Measurements from ENCODE around the gene CHMP5. TPM values are rescaled to one million over a fixed set of nuclear protein-coding genes. Genes with fewer than 3 reads are reported as not detected.

CHMP5 gene
- polyA plus RNA-seq, 3 donors: 33.5 to 72.5 (median 65.0) TPM

- H3K4me3 ChIP-seq (replicated peaks in 1 of 3; ENCODE audit: low read depth in 2 of 3, low read length in 3 of 3): no peak overlapping the region
- no peak overlapping the region for H2AFZ ChIP-seq (ENCODE audit: insufficient read depth, low read depth, low read length, poor library complexity, severe bottlenecking)
- TF ChIP-seq CTCF (IDR thresholded peaks at IDR 0.05): no peak
- Mint-ChIP-seq H3K4me3 (no peak overlapping the region), H3K9me3 (no peaks in the 10 kb centered on the region), H3K27ac (peak overlapping the region in 1 of 7 donors; percentile 45), H3K36me3 (peaks cover 80 to 91% of the 10 kb centered on the region in 2 donors), H3K27me3 (ENCODE audit: low read depth in 3 of 3) (no peaks in the 10 kb centered on the region), H3K4me1 (peaks cover 7% of the 10 kb centered on the region)
- no peak overlapping the region for H3K9ac ChIP-seq (ENCODE audit: insufficient read depth, low read length, poor library complexity, severe bottlenecking)
- WGBS (ENCODE audit: insufficient coverage): no CpG with 5 or more reads among the region's 1 CpG
- no peak overlapping the region for H3K4me2 ChIP-seq (replicated peaks; ENCODE audit: extremely low read depth, low read length, poor library complexity, severe bottlenecking)
- no peak for DNase-seq
- peaks cover 17% of the 10 kb centered on the region for H3K79me2 ChIP-seq (ENCODE audit: insufficient read depth, low read length)
- peaks cover 85 to 99% of the 10 kb centered on the region in 2 donors for H3K36me3 ChIP-seq (replicated peaks in 1 of 2; ENCODE audit: control insufficient read depth in 1 of 2, insufficient read depth in 2 of 2, low read length in 2 of 2)
- no peaks in the 10 kb centered on the region for H3K27me3 ChIP-seq (ENCODE audit: control insufficient read depth in 2 of 2, insufficient read depth in 2 of 2, low read length in 2 of 2)
- no peak overlapping the region for H3K27ac ChIP-seq (ENCODE audit: low read depth in 1 of 2, low read length in 2 of 2)
- intact Hi-C loops (cut with micrococcal nuclease): no loop called here
- no peaks in the 10 kb centered on the region for H3K4me1 ChIP-seq (ENCODE audit: control insufficient read depth in 1 of 2, insufficient read depth in 2 of 2, low read length in 2 of 2)
- H4K20me1 ChIP-seq (ENCODE audit: insufficient read depth, low read length): peaks cover 4% of the 10 kb centered on the region
- H3K9me3 ChIP-seq (replicated peaks in 1 of 2; ENCODE audit: control insufficient read depth in 1 of 2, insufficient read depth in 1 of 2, low read length in 2 of 2): no peaks in the 10 kb centered on the region
Observed at GRCh38 chr9:33272061-33272460, 7.2 kb downstream of the CHMP5 start.

GRCh38 chr9:33273266-33273971 lies 8.6 kb downstream of the CHMP5 start:
- no peaks in the 10 kb centered on the region for H3K4me1 Mint-ChIP-seq
- H3K36me3 Mint-ChIP-seq: peaks cover 81 to 92% of the 10 kb centered on the region in 2 donors
- no peak overlapping the region for H3K4me2 ChIP-seq (replicated peaks; ENCODE audit: extremely low read depth, low read length, poor library complexity, severe bottlenecking)
- DNase-seq: no peak
- intact Hi-C loops (cut with micrococcal nuclease): no loop called here
- H2AFZ ChIP-seq (ENCODE audit: insufficient read depth, low read depth, low read length, poor library complexity, severe bottlenecking): no peak overlapping the region
- H3K27me3 Mint-ChIP-seq (ENCODE audit: low read depth in 3 of 3): peaks cover 0 to 1% (median 0%) of the 10 kb centered on the region in 3 donors
- peaks cover 5% of the 10 kb centered on the region for H3K79me2 ChIP-seq (ENCODE audit: insufficient read depth, low read length)
- H3K4me3 ChIP-seq (replicated peaks in 1 of 3; ENCODE audit: low read depth in 2 of 3, low read length in 3 of 3): no peak overlapping the region
- no peak overlapping the region for H3K9ac ChIP-seq (ENCODE audit: insufficient read depth, low read length, poor library complexity, severe bottlenecking)
- WGBS (ENCODE audit: insufficient coverage): no CpG with 5 or more reads among the region's 3 CpGs
- H3K27ac Mint-ChIP-seq: peak overlapping the region in 1 of 7 donors; percentile 2
- H3K27me3 ChIP-seq (ENCODE audit: control insufficient read depth in 2 of 2, insufficient read depth in 2 of 2, low read length in 2 of 2): no peaks in the 10 kb centered on the region
- H3K9me3 ChIP-seq (replicated peaks in 1 of 2; ENCODE audit: control insufficient read depth in 1 of 2, insufficient read depth in 1 of 2, low read length in 2 of 2): no peaks in the 10 kb centered on the region
- no peaks in the 10 kb centered on the region for H3K4me1 ChIP-seq (ENCODE audit: control insufficient read depth in 1 of 2, insufficient read depth in 2 of 2, low read length in 2 of 2)
- H3K27ac ChIP-seq (ENCODE audit: low read depth in 1 of 2, low read length in 2 of 2): no peak overlapping the region
- no peaks in the 10 kb centered on the region for H3K9me3 Mint-ChIP-seq
- no peak for TF ChIP-seq CTCF (IDR thresholded peaks at IDR 0.05)
- H3K36me3 ChIP-seq (replicated peaks in 1 of 2; ENCODE audit: control insufficient read depth in 1 of 2, insufficient read depth in 2 of 2, low read length in 2 of 2): peaks cover 86 to 99% of the 10 kb centered on the region in 2 donors
- peaks cover 4% of the 10 kb centered on the region for H4K20me1 ChIP-seq (ENCODE audit: insufficient read depth, low read length)
- no peak overlapping the region for H3K4me3 Mint-ChIP-seq

All from CD14-positive monocyte (primary cell).